ENCODE results near the gene EPB41L4B.

The EPB41L4B gene

GRCh38 chr9:109253241-109253636 is 67.6 kb downstream of the EPB41L4B start:
- TF ChIP-seq CTCF (conservative IDR thresholded peaks at IDR 0.05; ENCODE audit: low read depth, low read length) = no peak
- H3K27ac ChIP-seq = no peak overlapping the region
- H3K36me3 ChIP-seq (ENCODE audit: insufficient read depth) = no peaks in the 10 kb centered on the region
- H3K79me2 ChIP-seq (ENCODE audit: insufficient read depth, low read depth) = no peaks in the 10 kb centered on the region
- no peaks in the 10 kb centered on the region for H3K27me3 ChIP-seq (ENCODE audit: insufficient read depth, low read depth)
- H4K20me1 ChIP-seq (ENCODE audit: insufficient read depth) = no peaks in the 10 kb centered on the region
- no peak overlapping the region for H3K4me3 ChIP-seq (IDR thresholded peaks at IDR 0.05; ENCODE audit: insufficient read depth, low read depth, low read length)
- no peak overlapping the region for H3K4me2 ChIP-seq
- no peak overlapping the region for H3K9ac ChIP-seq
- no peak overlapping the region for H2AFZ ChIP-seq (ENCODE audit: low read depth)
- no peaks in the 10 kb centered on the region for H3K4me1 ChIP-seq (ENCODE audit: low read depth, poor library complexity, severe bottlenecking)

GRCh38 chr9:109252291-109252690 is 68.6 kb downstream of the EPB41L4B start:
- H3K27me3 ChIP-seq (ENCODE audit: insufficient read depth, low read depth) = no peaks in the 10 kb centered on the region
- no peak overlapping the region for H3K9ac ChIP-seq
- no peaks in the 10 kb centered on the region for H3K36me3 ChIP-seq (ENCODE audit: insufficient read depth)
- no peak overlapping the region for H2AFZ ChIP-seq (ENCODE audit: low read depth)
- TF ChIP-seq CTCF (conservative IDR thresholded peaks at IDR 0.05; ENCODE audit: low read depth, low read length) = no peak
- H3K4me3 ChIP-seq (IDR thresholded peaks at IDR 0.05; ENCODE audit: insufficient read depth, low read depth, low read length) = no peak overlapping the region
- H3K4me1 ChIP-seq (ENCODE audit: low read depth, poor library complexity, severe bottlenecking) = no peaks in the 10 kb centered on the region
- no peak overlapping the region for H3K27ac ChIP-seq
- no peaks in the 10 kb centered on the region for H4K20me1 ChIP-seq (ENCODE audit: insufficient read depth)
- H3K4me2 ChIP-seq = no peak overlapping the region
- H3K79me2 ChIP-seq (ENCODE audit: insufficient read depth, low read depth) = no peaks in the 10 kb centered on the region

- Histone ChIP-seq H3K4me1 (ENCODE audit: low read depth, poor library complexity, severe bottlenecking) (no peaks in the 10 kb centered on the region), H3K27ac (no peak overlapping the region), H3K27me3 (ENCODE audit: insufficient read depth, low read depth) (no peaks in the 10 kb centered on the region), H3K4me3 (IDR thresholded peaks at IDR 0.05; ENCODE audit: insufficient read depth, low read depth, low read length) (no peak overlapping the region), H4K20me1 (ENCODE audit: insufficient read depth) (no peaks in the 10 kb centered on the region), H3K79me2 (ENCODE audit: insufficient read depth, low read depth) (no peaks in the 10 kb centered on the region), H3K4me2 (no peak overlapping the region), H3K9ac (no peak overlapping the region), H2AFZ (ENCODE audit: low read depth) (no peak overlapping the region), H3K36me3 (ENCODE audit: insufficient read depth) (no peaks in the 10 kb centered on the region)
- TF ChIP-seq CTCF (conservative IDR thresholded peaks at IDR 0.05; ENCODE audit: low read depth, low read length) = no peak
These were observed 69.1 kb downstream of the EPB41L4B start for GRCh38 chr9:109251776-109252106.

- no peak for TF ChIP-seq CTCF (conservative IDR thresholded peaks at IDR 0.05; ENCODE audit: low read depth, low read length)
- Histone ChIP-seq H3K27ac (no peak overlapping the region), H3K27me3 (ENCODE audit: insufficient read depth, low read depth) (no peaks in the 10 kb centered on the region), H3K4me2 (no peak overlapping the region), H3K9ac (no peak overlapping the region), H2AFZ (ENCODE audit: low read depth) (no peak overlapping the region), H3K4me1 (ENCODE audit: low read depth, poor library complexity, severe bottlenecking) (no peaks in the 10 kb centered on the region), H3K36me3 (ENCODE audit: insufficient read depth) (no peaks in the 10 kb centered on the region), H3K79me2 (ENCODE audit: insufficient read depth, low read depth) (no peaks in the 10 kb centered on the region), H3K4me3 (IDR thresholded peaks at IDR 0.05; ENCODE audit: insufficient read depth, low read depth, low read length) (no peak overlapping the region), H4K20me1 (ENCODE audit: insufficient read depth) (no peaks in the 10 kb centered on the region)
These were observed 69.6 kb downstream of the EPB41L4B start for GRCh38 chr9:109251080-109251775.
